SKM-1 (cell line): Measurements from ENCODE around the gene GNAT2.
A peak's percentile ranks its signal among the peaks of the same experiment; 100 is the strongest.

Experiments used
- DNase-seq: peaks from one replicate; lab custom pipeline; 2025; ENCODE audit not compliant: unreplicated experiment; lab: John Stamatoyannopoulos, UW

GNAT2 gene

GRCh38 chr1:109628540-109629321 is 9.3 kb upstream of the GNAT2 start:
- DNase-seq: no peak

- no peak for DNase-seq
Measured at GRCh38 chr1:109627692-109628399, 8.4 kb upstream of the GNAT2 start.

GRCh38 chr1:109626682-109627408 is 7.4 kb upstream of the GNAT2 start:
- no peak for DNase-seq

GRCh38 chr1:109625601-109626560 is 6.5 kb upstream of the GNAT2 start:
- no peak for DNase-seq

- no peak for DNase-seq
Measured at GRCh38 chr1:109625176-109625575, 5.8 kb upstream of the GNAT2 start.

- DNase-seq: no peak
Measured at GRCh38 chr1:109624201-109625010, 5.0 kb upstream of the GNAT2 start.

GRCh38 chr1:109623601-109624161 is 4.3 kb upstream of the GNAT2 start:
- DNase-seq: no peak

GRCh38 chr1:109622895-109623294 is 3.5 kb upstream of the GNAT2 start:
- no peak for DNase-seq

GRCh38 chr1:109622137-109622892 is 2.9 kb upstream of the GNAT2 start:
- no peak for DNase-seq

GRCh38 chr1:109621379-109622136 is 2.1 kb upstream of the GNAT2 start:
- DNase-seq: no peak

- DNase-seq: peak; percentile 94
Measured at GRCh38 chr1:109620841-109621286, 1.4 kb upstream of the GNAT2 start.

GRCh38 chr1:109620401-109620791 is 980 bp upstream of the GNAT2 start:
- DNase-seq: no peak

GRCh38 chr1:109618661-109619575 is 498 bp downstream of the GNAT2 start:
- no peak for DNase-seq

GRCh38 chr1:109617291-109617801 is 2.1 kb downstream of the GNAT2 start:
- DNase-seq: no peak

- no peak for DNase-seq
Measured at GRCh38 chr1:109616391-109616790, 3.0 kb downstream of the GNAT2 start.

GRCh38 chr1:109615879-109616278 is 3.5 kb downstream of the GNAT2 start:
- peak; percentile 97 for DNase-seq
